Stomach (tissue), 4 donors: ENCODE results near the gene RBM47.

Source experiments
- POLR2A ChIP-seq, 4 donors: fragments of 450-650 bp; IDR thresholded peaks; one replicate each; pipeline ENCODE4 v1.6.1; 2016; ENCODE audit warnings: antibody characterized with exemption in 4 of 4, control low read depth in 2 of 4, mild to moderate bottlenecking in 1 of 4, moderate library complexity in 1 of 4
- POLR2AphosphoS5 ChIP-seq, 3 donors: sonication (generic); formaldehyde crosslinking; IDR thresholded peaks; one replicate each; pipeline ENCODE4 v1.6.1; 2016; ENCODE audit warnings: antibody characterized with exemption in 3 of 3
- TF ChIP-seq, protein P1 (sequence below), 7 experiments: fragments of 450-650 bp in 4 of 7; fragments of 200-600 bp in 3 of 7; sonication (generic) in 3 of 7; IDR thresholded peaks; one replicate each; pipeline ENCODE4 v1.5.1; 2016 to 2019; ENCODE audit warnings: antibody characterized with exemption in 7 of 7, control low read depth in 2 of 7, mild to moderate bottlenecking in 1 of 7

DNA sequence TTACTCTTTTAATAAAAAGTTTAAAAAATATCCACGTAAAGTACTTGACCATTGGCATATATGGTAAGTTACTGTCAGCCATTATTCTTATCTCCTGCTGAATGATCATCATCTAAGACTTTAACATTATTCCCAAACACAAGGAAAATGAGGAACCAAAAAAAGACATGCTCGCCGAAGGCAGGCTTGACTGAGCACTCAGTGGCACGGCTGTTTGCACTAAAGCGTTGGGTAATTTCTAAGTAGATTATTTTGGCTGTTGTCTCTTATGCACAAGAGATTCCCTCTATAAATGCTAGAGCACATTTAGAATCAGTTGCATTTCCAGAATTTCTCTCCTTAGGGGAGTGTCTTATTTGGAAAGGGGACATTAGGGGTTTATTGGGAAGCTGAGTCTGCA lies 211.7 kb downstream of the RBM47 start:
- TF ChIP-seq POLR2A (IDR thresholded peaks at IDR 0.05) (no peak), POLR2AphosphoS5 (IDR thresholded peaks at IDR 0.05) (no peak)
- TF ChIP-seq, protein P1, sequence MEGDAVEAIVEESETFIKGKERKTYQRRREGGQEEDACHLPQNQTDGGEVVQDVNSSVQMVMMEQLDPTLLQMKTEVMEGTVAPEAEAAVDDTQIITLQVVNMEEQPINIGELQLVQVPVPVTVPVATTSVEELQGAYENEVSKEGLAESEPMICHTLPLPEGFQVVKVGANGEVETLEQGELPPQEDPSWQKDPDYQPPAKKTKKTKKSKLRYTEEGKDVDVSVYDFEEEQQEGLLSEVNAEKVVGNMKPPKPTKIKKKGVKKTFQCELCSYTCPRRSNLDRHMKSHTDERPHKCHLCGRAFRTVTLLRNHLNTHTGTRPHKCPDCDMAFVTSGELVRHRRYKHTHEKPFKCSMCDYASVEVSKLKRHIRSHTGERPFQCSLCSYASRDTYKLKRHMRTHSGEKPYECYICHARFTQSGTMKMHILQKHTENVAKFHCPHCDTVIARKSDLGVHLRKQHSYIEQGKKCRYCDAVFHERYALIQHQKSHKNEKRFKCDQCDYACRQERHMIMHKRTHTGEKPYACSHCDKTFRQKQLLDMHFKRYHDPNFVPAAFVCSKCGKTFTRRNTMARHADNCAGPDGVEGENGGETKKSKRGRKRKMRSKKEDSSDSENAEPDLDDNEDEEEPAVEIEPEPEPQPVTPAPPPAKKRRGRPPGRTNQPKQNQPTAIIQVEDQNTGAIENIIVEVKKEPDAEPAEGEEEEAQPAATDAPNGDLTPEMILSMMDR (IDR thresholded peaks at IDR 0.05), result no peak
